ENCODE results near the gene FILIP1.
"Not testable (repeated sequence)": the region's sequence is repeated elsewhere in the genome, so short reads cannot be mapped to it uniquely, and the experiment has no call there.

The FILIP1 gene

DNA sequence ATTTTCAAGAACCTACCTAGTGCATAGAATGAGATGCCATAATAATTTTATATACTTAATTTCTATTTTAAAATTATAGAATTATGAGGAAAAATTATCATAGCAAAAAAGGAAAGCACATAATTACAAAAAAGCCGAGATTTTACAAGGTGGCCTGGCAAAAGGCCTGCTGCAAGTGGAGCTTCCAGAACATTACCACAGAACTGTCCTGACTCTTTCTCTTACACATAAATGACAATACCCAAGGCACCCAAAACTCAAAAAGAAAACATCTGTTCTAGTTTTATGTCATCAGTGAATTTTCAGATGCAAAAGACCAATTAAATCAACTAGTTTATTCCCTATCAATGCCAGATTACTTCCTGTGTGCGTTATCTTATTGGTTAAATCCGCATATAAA is 74.2 kb downstream of the FILIP1 start:
- DNase-seq = no peak

GRCh38 chr6:75418233-75418632 is 75.4 kb downstream of the FILIP1 start:
- no peak for DNase-seq

- DNase-seq = no peak
These were observed 77.2 kb downstream of the FILIP1 start for GRCh38 chr6:75416443-75416842.

DNA sequence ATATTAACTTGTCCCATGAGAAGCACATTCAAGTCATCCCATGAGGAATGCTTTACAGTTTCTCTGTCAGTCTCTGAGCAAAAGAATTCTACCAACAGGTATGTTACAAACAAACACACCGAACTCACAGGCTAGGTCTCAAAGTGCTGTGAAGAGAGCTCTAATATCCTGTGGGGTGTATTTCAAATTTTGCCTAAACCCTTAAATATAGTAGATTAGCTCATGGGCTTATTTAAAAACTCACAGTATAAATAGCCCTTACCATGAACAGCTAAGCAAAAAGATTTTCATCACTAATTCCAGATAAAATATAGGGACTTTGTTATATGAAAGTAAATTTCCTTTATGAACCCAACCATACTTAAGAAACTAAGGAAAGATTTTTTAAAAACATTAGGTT is 77.8 kb downstream of the FILIP1 start:
- no peak for DNase-seq

DNA sequence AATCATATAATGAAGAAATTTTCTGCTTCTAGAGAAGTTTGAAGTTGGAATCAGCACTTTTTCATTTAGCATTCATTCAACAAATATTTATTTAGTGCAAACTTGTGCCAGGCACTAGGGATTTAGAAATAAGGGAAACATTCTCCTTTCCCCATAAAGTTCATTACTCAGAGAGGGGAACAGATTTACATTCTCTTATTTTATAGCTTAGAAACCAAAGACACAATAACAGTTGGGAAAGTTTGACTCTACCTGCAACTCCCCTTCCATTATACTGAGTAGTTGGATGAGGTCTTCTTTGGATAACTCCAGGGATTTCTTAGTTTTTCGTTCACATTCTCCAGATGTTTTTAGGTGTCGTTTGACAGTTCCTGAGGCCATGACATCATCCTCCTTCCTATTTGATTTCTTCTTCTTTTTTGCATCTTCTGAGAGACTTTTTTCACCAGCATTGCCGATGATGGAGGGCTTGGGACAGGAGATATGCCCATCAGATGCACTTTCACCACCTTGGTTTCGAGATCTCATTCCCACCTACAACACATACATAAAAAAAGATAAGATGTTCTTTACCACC is 79.1 kb downstream of the FILIP1 start:
- no peak for DNase-seq

DNA sequence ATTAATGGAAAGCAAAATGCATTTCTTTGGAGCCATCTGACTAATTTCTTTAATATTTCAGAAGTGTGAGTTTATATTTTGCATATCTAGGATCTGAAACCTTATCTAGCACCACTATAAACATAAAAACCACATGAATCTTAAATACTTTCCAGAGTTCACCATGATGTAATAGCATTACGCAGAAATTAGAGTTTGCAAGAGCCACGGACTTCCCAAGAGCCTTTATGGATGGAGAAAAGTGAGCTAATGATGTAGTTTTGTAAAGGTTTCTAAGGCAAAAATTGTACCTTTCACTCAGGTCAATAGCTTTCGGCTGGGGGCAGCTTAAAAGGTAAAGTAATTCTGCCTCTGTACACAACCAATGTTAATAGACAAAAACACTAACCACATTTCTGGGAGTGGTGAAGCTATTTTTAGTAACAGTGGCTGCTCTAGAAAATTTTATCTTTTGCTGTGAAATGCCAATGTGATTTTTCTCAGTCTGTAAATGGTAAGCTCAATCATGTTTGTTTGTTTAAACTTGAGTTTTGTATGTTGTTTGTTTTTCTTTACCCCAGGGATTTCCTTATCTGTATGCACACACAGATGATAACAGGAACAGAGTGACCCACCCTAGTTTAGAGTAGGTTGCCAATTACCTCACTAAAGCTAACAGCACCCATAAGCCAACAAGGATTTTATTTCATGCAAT is 80.5 kb downstream of the FILIP1 start:
- DNase-seq = no peak

- DNase-seq = not testable (repeated sequence)
These were observed 83.0 kb downstream of the FILIP1 start for GRCh38 chr6:75410564-75410963.

GRCh38 chr6:75409928-75410327 is 83.7 kb downstream of the FILIP1 start:
- DNase-seq = no peak

DNA sequence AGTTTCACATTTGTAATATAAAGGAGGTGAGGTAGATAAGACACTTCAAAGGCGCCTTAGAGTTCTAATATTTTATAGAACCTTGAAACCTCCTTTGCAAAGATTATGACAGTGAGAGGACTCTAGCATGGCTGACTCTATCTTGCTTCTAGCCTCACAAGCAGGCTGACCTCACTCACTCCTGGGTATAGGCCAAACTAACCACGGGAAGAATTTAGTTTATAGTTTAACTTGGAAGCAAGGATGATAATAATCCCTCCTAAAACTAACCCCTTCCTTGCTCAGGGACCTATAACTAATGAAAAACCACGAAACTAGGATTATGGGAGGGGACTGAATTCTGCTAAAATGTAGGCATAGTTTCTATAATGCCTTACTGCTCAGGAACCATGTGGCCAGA is 84.3 kb downstream of the FILIP1 start:
- DNase-seq = no peak

DNA sequence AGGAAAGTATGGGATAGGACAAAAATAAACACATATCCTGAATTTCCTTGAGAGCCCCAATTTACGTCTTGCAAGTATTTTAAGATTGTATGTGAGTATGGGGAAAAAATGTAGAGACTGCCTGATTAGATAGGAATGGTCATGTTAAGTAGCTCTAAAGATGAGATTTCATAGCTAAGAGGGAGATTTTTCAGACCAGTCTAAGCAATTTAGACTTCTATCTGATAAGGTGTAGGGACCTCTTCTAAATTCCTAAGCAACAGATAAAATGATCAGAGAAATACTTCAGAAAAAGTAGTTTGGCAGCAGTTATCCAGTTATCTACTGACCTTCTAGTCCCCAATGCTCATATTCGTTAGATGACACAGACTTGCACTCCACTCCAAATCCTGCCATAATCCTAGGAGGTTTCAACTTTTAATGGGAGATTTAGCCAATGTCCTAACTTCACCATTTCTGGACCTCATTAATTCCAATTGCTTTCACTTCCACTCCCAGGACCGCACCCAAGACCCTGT is 90.0 kb downstream of the FILIP1 start:
- DNase-seq = no peak

DNA sequence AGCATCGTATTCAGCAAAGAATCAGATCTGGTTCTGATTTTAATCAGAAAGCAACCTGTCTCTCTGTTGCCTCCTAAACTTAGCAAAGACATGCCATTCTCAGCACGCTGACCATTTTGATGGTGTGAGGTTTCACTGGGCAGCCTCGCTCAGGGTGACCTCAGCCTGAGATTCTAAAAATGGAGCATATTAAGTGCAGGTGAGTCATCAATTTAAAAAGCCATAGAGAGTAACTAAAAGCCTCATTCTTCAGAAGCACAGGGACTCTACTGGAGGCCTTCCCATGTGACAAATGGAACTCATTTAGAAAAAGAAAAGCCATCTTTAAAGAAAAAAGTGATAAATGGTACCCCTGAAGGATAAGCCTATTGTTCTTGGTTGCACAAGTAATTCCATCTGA is 91.3 kb downstream of the FILIP1 start:
- no peak for DNase-seq

DNA sequence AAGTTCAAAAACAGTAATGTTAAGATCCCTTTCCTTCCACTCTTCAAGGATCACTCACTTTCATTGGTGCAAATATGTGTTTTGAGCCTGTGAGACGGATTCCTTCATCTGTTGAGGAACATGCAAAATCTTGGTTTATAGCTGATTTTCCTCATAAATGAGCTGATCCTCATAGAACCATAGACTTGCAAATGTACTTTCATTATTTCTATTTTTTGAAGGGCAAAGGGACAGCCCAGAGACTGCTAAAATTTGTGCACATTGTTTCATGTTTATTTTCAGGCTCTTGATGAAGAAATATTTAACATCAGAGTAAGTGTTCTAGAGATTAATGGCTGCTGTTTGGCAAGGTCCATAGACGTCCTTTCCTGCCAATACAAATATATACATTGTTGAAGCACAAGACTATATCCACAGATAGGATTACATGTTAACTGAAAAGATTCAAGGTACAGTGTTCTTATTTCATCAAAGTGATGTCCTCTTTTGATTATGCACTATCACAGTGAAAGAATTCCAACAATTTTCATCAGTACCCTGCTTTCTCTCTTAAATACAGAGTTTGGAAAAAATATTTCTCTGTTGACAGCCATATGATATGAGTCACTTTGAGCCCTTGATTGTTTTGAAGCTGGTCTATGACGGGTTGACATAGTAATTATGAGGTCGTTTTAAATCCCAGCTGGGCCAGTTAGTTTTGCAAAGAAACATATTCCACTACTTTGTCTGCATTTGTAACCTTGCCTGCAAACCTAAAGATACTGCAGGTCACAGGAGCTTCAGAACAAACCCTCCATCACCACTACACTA is 95.7 kb downstream of the FILIP1 start:
- no peak for DNase-seq

DNA sequence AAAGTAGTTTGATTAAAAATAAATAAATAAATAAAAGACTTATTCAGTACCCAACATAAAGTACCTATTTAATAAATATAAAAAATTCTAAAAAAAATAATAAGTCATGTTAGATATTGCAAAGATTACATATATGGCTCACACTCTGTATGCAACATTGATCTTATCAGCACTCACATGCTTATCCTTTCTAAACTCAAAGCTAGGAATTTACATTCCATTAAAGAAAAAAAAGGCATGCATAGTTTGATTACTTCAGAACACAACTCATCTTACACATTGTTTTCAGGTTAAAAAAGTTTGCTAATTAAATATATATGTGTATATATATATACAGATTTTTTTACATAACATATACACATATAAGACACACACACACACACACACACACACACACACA is 96.4 kb downstream of the FILIP1 start:
- no peak for DNase-seq

DNA sequence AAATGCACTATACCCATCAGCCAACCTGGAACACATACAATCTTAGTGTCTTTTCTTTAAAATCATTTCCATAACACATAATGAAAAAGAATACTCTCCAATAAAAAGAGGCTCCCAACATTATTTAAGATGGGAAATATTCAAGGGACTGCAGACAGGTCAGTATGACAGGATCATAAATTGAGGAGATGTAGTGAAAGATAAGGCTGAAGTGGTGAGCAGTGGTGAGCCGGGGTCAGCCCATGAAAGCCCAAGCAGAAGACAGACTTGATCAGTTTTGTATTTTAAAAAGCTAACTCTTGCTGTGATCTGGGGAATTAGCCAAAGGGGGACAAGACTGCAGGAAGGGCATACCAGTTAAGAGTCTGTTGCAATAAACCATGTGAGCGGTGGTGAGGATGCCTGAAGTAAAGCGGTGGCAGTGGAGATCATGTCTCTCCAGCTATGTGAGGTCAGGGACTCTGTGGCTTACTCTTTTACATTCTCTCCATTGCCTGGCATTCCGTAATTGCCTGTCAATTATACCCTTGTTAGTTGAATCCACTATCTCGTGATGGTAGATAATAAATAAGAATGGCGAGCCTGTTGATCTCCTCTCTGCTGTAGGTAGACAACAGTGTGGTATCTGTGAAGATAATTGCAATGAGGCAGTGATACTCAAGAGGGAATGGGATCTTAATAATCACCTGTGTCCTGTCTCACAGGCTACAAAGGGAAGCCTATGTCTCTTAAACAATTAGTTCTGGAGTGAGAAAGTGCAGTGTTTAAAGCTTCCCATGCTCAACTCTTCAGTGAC is 97.4 kb downstream of the FILIP1 start:
- DNase-seq = no peak

GRCh38 chr6:75393806-75394205 is 99.8 kb downstream of the FILIP1 start:
- no peak for DNase-seq

GRCh38 chr6:75391276-75391675 is 102.3 kb downstream of the FILIP1 start:
- no peak for DNase-seq

DNA sequence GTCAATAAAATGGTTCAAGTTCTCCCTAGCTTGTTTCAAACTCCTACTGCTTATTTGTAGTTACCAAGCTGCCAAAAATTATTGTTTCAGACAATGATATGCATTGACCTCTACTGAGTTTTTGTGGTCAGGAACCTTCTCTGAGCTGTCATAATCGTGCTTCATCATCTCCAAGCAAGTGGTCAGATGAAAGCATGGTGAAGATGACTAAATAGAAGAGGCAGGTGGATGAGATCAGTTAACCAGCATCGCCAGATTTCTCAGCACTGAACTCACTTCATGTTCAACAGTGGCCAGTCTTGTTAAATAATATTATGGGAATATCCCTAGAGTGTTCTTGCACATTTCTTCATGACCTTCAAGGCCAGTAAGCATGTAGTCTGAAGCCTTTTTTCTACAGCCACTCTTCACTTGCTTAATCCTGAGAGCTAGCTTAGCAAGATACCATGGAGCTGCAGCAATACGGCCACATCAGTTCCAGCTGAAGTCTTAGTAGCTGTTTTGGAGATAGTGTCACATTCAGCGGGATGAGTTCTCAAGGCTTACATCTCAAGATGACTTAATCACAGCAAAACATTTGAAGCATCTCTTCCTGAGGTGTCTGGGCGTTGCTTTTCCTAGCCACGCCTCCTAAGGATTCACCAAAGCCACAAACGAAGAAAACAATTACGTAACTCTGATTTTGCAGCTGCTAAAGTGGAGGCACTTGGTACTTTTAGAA is 107.4 kb downstream of the FILIP1 start:
- no peak for DNase-seq

GRCh38 chr6:75384116-75384515 is 109.5 kb downstream of the FILIP1 start:
- DNase-seq = no peak

GRCh38 chr6:75382634-75382900 is 111.0 kb downstream of the FILIP1 start:
- DNase-seq = no peak

DNA sequence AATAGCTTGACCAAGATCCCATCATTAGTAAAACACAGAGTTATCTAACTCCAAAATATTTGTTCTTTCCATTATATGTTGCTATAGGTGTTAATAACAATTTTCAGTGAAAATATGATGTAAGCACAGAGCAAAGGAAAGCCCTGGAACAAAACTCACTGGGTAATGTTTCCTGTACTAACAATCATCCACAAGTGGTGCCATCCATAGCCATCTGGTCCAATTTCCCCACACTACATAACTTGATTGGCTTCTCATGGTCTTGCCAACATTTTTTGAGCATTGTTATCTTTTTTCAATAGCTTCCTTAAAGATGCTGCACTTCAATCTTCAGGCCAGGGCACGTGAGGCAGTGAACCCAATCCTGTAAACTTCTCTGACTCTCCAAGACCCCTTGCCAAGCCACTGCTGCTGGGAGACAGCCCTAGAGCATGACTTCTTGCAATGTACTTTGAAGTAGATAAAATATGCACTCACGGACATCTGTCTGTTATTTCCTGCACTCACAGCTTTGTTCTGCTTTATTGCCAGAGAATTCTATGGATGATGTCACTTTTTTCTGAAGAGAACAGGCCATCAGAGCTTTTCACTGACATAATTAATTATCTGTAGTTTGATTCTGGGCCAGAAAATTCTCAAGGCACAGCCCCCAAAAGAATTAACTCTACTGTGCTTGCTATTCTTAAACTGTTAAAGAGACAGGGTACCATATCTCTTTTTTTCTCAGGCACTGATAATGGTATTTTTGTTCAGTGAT is 111.5 kb downstream of the FILIP1 start:
- no peak for DNase-seq

DNA sequence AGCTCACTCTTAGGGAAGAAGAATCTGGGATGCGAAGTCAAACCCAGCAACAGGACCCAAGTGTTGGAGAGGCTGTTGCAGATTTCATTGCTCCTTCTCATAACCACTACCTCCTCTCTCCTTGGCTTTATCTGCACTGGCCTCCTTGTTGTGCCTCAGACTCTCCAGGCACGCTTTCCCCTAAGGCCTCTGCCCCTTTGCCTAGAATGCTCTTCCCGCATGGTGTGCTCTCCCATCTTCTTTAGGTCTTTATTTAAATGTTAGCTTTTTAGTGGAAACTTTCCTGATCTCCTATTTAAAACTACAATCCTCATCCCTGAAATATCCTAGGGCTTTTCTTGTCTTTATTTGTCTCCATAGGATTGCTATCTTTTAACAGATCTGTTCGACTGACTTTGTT is 114.1 kb downstream of the FILIP1 start:
- no peak for DNase-seq

DNA sequence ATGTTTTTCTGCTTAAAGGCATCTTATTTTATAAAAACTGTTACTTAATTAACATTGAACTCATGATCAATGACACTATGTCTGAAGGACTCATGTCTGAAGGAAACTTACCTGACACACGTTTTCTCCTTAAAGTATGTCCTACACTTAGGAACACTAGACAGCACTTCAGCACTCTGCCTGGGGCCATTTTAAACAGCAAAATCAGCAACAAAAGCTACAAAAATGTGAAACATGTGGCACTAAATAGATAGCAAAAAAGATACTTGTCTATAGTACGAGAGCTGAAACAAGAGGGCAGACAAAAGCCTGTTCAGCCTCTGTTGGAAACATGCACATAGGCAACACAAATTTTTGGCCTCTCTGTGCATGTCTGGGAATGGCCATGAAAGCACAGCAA is 115.5 kb downstream of the FILIP1 start:
- DNase-seq = no peak

All from NCI-H2171 (cell line).